Large intestine (tissue), 3 donors: Measurements from ENCODE around the gene NLGN1. TPM values are rescaled to one million over a fixed set of nuclear protein-coding genes. Genes with fewer than 3 reads are reported as not detected.

Experiments
- DNase-seq, 2 donors: peaks; one replicate each; pipeline versions ENCODE4 v3.0.0 to v3.0.0-alpha.2; 2013
- H3K27ac ChIP-seq: one replicate; pipeline ENCODE4 v1.5.1; 2013; ENCODE audit warnings: low read length
- H3K27me3 ChIP-seq: 2 replicates; pipeline ENCODE4 v1.6.1; 2013; ENCODE audit warnings: low read length; ENCODE audit not compliant: control insufficient read depth, insufficient read depth
- H3K36me3 ChIP-seq: 2 replicates; pipeline ENCODE4 v1.6.1; 2013; ENCODE audit warnings: low read length; ENCODE audit not compliant: control insufficient read depth, insufficient read depth
- H3K4me1 ChIP-seq: one replicate; pipeline ENCODE4 v1.6.1; 2013; ENCODE audit warnings: low read length; ENCODE audit not compliant: control insufficient read depth, insufficient read depth
- H3K4me3 ChIP-seq: one replicate; pipeline ENCODE4 v1.5.1; 2013; ENCODE audit warnings: low read length
- H3K9me3 ChIP-seq: one replicate; pipeline ENCODE4 v1.6.1; 2013; ENCODE audit warnings: mild to moderate bottlenecking, low read depth, low read length, moderate library complexity; ENCODE audit not compliant: control insufficient read depth
- WGBS: methylation state at CpG from one replicate; pipeline ENCODE4 v1.1.5; 2013; ENCODE audit warnings: low lambda C conversion rate; ENCODE audit not compliant: insufficient coverage; 5-methylcytosine and 5-hydroxymethylcytosine counted together
- polyA plus RNA-seq: library from polyadenylated mRNA; unstranded; fragments of 120-200 nt; gene quantifications from one replicate; pipeline ENCODE4 v1.2.1, GENCODE V29; 2013

NLGN1 gene
- polyA plus RNA-seq, 1 donor, result 3.6 TPM

DNA sequence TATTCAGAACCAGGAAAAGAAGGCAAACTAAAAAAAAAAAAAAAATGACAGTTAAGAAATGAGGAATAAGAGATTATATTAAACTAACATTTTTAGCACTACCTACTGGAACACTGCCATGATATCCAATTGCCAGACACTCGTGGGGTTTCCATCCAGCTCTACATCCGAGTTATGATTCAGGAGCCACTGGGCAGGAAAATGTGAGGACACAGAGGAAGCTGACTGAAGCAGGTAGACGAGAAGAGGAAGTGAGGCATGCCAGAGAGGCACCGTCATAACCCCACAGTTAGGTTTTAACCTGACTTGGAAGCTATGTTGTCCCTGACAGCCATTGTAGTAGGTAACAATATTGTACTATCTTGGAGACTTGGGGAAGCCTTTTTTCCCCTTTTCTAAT, 495.0 kb downstream of the NLGN1 start:
- Histone ChIP-seq H3K36me3 (no peaks in the 10 kb centered on the region), H3K4me3 (no peak overlapping the region), H3K27me3 (no peaks in the 10 kb centered on the region), H3K27ac (no peak overlapping the region), H3K9me3 (no peaks in the 10 kb centered on the region), H3K4me1 (no peaks in the 10 kb centered on the region)
- no peak for DNase-seq
- no CpG with 5 or more reads among the region's 4 CpGs for WGBS

DNA sequence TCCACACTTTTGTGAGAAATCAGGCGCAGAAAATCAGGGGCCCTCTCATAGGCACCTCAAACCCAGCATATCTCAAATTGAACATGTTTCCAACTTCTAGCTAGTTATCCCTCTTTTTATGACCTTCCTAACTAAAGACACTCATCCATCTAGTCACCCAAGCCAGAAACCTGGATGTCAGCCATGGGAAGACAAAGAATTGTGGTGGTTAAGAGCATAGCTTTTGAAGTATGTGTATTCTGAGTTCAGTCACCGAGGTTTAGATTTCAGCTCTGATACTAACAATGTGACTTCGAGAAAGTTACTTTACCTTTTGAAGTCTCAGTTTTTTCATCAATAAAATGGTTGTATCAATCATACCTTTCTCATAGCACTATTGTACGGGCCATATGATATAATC, 495.5 kb downstream of the NLGN1 start:
- no peaks in the 10 kb centered on the region for H3K4me1 ChIP-seq
- H3K9me3 ChIP-seq, result no peaks in the 10 kb centered on the region
- no peak for DNase-seq
- no peaks in the 10 kb centered on the region for H3K36me3 ChIP-seq
- no peak overlapping the region for H3K4me3 ChIP-seq
- H3K27ac ChIP-seq, result no peak overlapping the region
- no peaks in the 10 kb centered on the region for H3K27me3 ChIP-seq
- 83% methylated on average over 2 of the region's 4 CpGs for WGBS

- Histone ChIP-seq H3K27me3 (no peaks in the 10 kb centered on the region), H3K4me1 (no peaks in the 10 kb centered on the region), H3K9me3 (no peaks in the 10 kb centered on the region), H3K4me3 (no peak overlapping the region), H3K36me3 (no peaks in the 10 kb centered on the region), H3K27ac (no peak overlapping the region)
- no peak for DNase-seq
- no CpG with 5 or more reads among the region's 2 CpGs for whole genome bisulfite sequencing
Measured at GRCh38 chr3:173893835-173894234, 496.3 kb downstream of the NLGN1 start.

DNA sequence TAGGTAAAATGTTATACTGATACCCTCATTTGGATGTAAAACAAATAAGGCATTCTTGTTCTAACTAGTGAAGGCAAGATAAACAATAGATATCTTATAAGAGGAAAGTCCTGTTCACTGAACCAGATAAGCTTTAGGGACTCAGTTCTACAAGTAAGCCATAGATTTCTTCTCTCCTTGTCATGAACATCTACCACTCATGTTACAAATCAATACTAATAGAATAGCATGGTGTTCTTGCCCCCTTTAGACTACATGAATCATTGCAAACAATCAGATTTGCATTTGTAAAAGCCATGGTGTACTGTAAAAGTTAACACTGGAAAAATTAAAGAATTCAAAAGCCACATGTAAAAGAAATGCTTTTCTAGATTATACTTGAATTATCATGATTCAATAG, 500.1 kb downstream of the NLGN1 start:
- H3K4me1 ChIP-seq, result no peaks in the 10 kb centered on the region
- no peaks in the 10 kb centered on the region for H3K36me3 ChIP-seq
- H3K27me3 ChIP-seq, result no peaks in the 10 kb centered on the region
- DNase-seq, result no peak
- no peaks in the 10 kb centered on the region for H3K9me3 ChIP-seq
- H3K27ac ChIP-seq, result no peak overlapping the region
- H3K4me3 ChIP-seq, result no peak overlapping the region

- Histone ChIP-seq H3K4me3 (no peak overlapping the region), H3K9me3 (no peaks in the 10 kb centered on the region), H3K27me3 (no peaks in the 10 kb centered on the region), H3K36me3 (no peaks in the 10 kb centered on the region), H3K4me1 (no peaks in the 10 kb centered on the region), H3K27ac (no peak overlapping the region)
- no peak for DNase-seq
- WGBS, result 100% methylated on average over 1 of the region's 2 CpGs
Measured at GRCh38 chr3:173901649-173902048, 504.1 kb downstream of the NLGN1 start.

DNA sequence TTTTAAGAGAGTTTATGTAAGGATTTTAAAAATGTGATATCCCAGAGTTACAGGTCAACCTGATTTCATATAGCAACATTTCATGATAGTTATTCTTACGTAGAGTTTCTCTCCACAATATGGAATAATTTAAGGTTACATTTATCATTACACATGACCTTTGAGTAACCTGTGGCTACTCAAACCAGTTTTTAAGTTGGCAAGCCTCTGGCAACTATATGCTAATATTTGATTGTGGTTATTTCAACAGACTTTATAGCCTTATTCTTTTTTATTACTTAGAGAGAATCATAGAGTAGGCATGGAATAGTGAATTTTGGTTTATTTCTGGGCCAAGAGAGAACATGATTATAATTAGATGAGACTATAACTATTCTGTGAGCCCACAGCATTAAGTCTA, 504.9 kb downstream of the NLGN1 start:
- no peaks in the 10 kb centered on the region for H3K36me3 ChIP-seq
- no CpG with 5 or more reads among the region's 1 CpG for WGBS
- no peaks in the 10 kb centered on the region for H3K9me3 ChIP-seq
- H3K4me3 ChIP-seq, result no peak overlapping the region
- H3K4me1 ChIP-seq, result no peaks in the 10 kb centered on the region
- no peak for DNase-seq
- no peak overlapping the region for H3K27ac ChIP-seq
- H3K27me3 ChIP-seq, result no peaks in the 10 kb centered on the region

GRCh38 chr3:173902871-173903270, 505.3 kb downstream of the NLGN1 start:
- H3K9me3 ChIP-seq, result no peaks in the 10 kb centered on the region

DNA sequence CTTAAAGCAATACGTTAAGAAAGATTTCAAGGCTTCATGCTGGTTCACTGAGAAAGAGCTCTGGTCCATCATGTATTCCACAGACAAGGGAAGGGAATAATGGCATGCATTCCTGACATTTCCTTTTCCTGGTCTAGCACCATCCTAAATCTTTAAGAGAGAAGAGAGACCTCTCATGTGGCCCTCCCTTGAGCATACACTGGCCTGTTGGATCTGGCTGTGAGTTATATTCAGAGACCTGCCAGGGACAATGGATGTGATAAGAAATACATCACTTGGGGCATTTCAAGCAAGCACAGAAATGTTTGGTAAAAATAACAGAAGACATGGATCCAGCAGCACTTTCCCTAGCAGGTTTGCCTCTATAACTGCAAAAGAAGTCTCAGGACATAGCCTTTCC, 507.8 kb downstream of the NLGN1 start:
- Histone ChIP-seq H3K27me3 (no peaks in the 10 kb centered on the region), H3K36me3 (no peaks in the 10 kb centered on the region), H3K4me3 (no peak overlapping the region), H3K27ac (no peak overlapping the region), H3K4me1 (no peaks in the 10 kb centered on the region), H3K9me3 (no peaks in the 10 kb centered on the region)
- no peak for DNase-seq
- WGBS, result no CpG with 5 or more reads among the region's 1 CpG

More at GRCh38 chr3:173902871-173903270, 505.3 kb downstream of the NLGN1 start:
- no peak for DNase-seq
- Histone ChIP-seq H3K4me1 (no peaks in the 10 kb centered on the region), H3K4me3 (no peak overlapping the region), H3K36me3 (no peaks in the 10 kb centered on the region), H3K27me3 (no peaks in the 10 kb centered on the region), H3K27ac (no peak overlapping the region)
- 93% methylated on average over 2 of the region's 2 CpGs for WGBS

DNA sequence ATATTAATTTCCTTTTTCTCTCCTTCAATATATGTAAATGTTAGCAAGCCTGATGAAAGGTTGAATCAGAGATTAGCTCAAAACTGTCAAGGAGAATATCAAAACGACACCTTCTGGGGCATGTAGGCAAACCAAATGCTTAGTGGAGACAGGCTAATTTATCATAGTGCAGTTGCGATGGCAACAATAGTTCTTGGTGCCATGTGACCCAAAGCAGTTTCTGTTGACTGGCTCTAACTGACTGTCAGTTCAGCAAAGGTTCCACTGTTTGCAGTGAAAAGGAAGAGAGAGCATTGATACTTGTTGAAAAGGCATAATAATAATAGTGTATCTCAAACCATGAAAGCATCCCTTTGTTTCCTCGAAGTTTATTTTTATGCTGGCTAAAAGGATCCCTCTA, 513.9 kb downstream of the NLGN1 start:
- H3K27ac ChIP-seq, result no peak overlapping the region
- H3K4me1 ChIP-seq, result no peaks in the 10 kb centered on the region
- DNase-seq, result no peak
- no peak overlapping the region for H3K4me3 ChIP-seq
- WGBS, result 80% methylated on average over 1 of the region's 3 CpGs
- H3K36me3 ChIP-seq, result no peaks in the 10 kb centered on the region
- H3K27me3 ChIP-seq, result no peaks in the 10 kb centered on the region
- H3K9me3 ChIP-seq, result no peaks in the 10 kb centered on the region

GRCh38 chr3:173912126-173912525, 514.6 kb downstream of the NLGN1 start:
- no peak overlapping the region for H3K4me3 ChIP-seq
- H3K27ac ChIP-seq, result no peak overlapping the region
- no peaks in the 10 kb centered on the region for H3K27me3 ChIP-seq
- no peak for DNase-seq
- H3K4me1 ChIP-seq, result no peaks in the 10 kb centered on the region
- H3K9me3 ChIP-seq, result no peaks in the 10 kb centered on the region
- 67% methylated on average over 2 of the region's 4 CpGs for WGBS
- H3K36me3 ChIP-seq, result no peaks in the 10 kb centered on the region

DNA sequence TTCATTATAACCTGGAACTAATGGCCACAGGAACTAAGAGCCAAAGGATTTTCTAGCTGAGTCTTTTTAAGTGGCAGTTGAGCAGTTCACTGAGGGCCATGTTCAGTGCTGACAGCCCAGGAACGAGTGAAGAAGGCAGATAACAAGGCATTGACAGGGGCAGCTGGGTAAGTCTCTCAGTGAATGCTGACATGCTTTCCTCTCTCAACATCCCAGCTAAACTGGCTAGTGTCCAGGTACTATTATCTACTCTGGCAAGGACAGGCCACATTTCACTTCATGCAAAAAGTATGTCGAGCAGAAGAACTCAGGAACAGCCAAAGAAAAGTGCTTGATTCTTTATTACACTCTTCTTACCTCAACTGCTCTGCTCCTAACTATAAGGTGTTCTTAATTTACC, 515.9 kb downstream of the NLGN1 start:
- H3K27ac ChIP-seq, result no peak overlapping the region
- H3K4me3 ChIP-seq, result no peak overlapping the region
- no peaks in the 10 kb centered on the region for H3K27me3 ChIP-seq
- no peaks in the 10 kb centered on the region for H3K9me3 ChIP-seq
- DNase-seq, result peak in 1 of 2 donors; percentile 4
- H3K4me1 ChIP-seq, result no peaks in the 10 kb centered on the region
- no CpG with 5 or more reads among the region's 2 CpGs for WGBS
- H3K36me3 ChIP-seq, result no peaks in the 10 kb centered on the region
